Diencephalon (tissue), 1 donor: Measurements from ENCODE around the gene IMPDH1. TPM values are rescaled to one million over a fixed set of nuclear protein-coding genes. Genes with fewer than 3 reads are reported as not detected.

Experiments
- small RNA-seq: library from RNA; depleted of rRNA; stranded (forward); fragments of <200 nt; gene quantifications from one replicate; pipeline ENCODE3, GENCODE V24; 2014
- total RNA-seq: library from RNA; depleted of rRNA; stranded (reverse); fragments of >200 nt; gene quantifications from one replicate; pipeline ENCODE4 v1.2.3, GENCODE V29; 2014

Gene IMPDH1
- total RNA-seq: 31.8 TPM

DNA sequence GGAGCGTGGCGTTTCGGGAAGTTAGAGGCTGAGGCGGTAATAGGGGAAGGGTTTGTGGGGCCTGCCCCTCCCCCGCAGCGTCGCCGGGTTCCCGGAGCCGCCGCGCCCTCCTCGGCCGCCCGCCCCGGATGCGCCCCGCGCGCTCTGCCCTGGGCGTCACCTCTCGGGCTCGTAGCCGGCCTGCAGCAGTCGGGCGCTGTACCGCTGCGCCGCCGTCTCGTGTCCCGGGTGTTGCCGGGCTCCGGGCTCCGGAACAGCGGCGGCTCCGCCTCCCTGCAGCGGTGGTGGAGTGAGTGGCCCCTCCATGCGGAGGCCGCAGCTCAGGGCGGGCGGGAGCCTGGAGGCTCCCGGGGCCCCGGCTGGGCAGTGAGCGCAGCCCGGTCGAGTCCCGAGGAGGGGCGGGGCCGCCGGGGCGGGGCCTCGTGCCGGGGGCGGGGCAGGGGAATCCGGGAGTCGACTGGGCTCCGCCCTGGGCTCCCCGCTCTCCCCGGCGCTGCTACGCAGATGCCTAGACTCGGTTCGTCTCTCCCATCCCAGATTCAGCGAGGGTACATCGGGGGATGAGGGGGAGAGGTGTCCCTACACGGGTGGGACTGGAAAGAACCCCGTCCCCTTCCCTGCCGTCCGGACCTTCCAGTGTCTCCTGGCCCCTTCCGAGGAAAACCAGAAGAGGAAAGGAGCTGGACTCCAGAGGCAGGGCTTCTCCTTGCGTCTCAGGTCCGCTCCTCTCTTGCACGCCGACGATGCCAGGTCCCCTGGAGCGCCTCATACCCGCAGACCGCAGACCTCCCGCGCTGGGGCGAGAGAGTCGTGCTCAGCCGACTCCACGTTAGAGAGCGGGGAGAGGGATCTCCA, at the start of gene IMPDH1:
Gene IMPDH1, minus strand, starts transcription at position 387 of the 855 bp plus-strand sequence. Its CDS starts 81 bp downstream, at position 306.

DNA sequence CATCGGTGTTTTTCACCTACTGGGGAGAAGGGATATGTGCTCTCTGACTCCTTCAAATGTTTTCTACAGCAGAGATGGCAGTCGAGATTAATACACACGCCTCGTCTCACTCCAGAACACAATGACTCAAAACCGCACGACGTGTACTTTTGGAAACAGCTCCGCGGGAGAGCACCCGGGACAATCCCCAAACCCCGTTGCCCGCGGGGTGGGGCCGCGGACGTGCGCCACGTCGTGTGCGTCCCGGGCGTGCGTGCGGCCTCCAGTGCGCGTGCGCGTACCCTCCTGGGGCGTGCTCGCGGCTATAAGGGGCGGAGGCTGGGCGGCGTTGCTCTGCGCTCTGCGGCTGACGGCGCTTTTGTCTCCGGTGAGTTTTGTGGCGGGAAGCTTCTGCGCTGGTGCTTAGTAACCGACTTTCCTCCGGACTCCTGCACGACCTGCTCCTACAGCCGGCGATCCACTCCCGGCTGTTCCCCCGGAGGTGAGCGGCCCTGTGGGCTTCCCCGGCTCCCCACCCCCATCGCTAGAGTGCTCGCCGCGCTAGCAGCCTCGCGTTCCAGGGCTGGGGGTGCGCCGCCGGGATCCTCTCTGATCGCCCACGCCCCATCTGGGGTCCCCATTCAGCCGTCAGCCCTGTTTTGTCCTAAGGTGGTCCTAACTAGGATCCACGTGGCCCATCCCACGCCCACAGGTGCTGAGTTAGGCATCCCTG, 45.9 kb upstream of the IMPDH1 start, which contains the start of gene HILPDA:
Gene HILPDA, plus strand, starts transcription at position 336 of the 712 bp plus-strand sequence. CDS start 1,391 bp downstream, outside the sequence.

DNA sequence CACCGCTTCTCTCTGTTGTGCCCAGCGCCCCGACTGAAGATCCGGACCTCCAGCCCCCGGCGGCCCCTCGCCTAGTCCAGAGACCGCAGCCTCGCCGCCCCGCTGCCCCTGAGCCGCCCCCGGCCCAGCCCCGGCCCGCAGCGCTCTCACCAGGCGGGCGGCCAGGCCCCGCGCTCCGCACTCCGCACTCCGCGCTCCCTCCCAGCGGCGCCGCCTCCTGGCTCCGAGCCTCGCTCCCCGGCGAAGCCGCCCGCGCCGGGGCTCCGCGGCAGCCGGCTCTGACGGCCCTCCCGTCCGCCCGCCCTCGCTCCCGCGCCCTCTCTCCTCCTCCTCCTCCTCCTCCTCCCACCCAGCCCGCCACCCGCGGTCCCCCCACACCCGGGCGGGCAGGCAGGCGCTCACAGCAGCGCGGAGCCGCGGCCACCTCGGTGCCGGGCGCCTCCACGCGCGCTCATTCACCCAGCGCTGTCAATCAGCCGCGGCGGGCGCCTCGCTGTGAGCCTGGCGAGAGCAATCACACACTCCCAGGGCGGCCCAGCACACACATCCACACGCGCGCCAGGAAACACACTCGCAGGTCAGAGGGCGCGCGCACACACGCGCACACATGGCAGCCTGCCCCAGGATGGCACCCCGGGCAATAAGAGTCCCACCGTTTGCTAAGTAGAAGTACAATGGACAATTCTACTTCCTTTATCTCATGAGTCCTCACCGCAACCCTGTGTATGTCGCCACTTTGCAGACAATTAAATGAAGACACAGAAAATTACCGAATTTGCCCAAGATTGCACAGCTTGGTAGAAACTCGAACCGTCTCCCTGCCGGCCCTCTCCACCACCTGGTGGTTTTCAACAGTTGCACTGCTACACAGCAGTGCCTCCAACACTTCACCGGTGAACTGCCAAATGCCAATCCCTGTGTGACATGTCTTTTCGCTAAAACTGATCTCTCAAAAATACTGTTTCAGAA, 48.1 kb downstream of the IMPDH1 start, which contains the start of gene PRRT4:
Gene PRRT4, minus strand, starts transcription at position 280 of the 969 bp plus-strand sequence.

DNA sequence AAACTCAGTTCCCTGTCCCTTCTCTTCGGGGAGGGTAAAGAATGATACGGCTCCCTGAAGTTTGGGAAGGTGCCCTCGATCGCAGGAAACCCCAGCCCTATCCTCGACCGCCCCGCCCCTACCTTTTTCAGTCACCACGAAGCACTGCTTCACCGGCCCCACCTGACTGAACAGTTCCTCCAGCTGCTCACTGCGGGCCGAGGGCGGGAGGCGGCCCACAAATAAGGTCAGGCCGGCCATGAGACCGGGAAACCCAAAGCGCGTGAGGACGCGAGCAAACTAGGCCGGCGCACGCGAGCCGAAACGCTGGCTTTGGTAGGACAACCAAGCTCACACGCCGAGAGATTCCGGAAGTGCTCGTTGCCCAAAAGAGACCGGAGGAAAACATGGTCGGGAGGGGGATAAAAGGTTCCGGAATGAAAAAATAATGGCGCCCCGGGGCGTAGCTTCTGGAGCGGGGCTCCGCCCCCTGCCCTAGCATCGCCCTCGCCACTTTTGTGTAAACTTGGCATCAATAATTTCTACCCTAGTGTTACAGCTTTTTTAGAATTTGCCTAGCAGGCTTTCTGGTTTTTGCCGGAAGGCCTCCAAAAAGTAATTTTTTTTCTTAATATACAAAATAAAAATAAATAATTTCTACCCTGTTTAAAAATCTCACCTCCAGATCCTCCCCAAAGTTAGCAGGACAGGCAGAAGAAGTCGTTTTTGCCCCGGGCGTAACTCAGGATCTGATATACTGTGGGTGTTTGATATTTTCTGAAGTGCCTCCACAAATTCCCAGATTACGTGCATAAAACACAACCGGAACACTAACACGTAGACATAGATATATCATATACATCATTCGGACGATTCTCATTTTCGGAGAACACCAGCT, 66.0 kb downstream of the IMPDH1 start, which contains the start of gene RBM28:
Gene RBM28, minus strand, starts transcription at position 355 of the 877 bp plus-strand sequence. Its CDS starts 115 bp downstream, at position 240.

Small RNAs within 50 kb of the gene (small RNA-seq; reads per million reads assigned to genes)
- gene AC010655.1 (not detected), gene RNU7-27P (not detected), gene RNU7-54P (not detected)

Other genes starting within 250 kb of the IMPDH1 start
- gene LEP, start 168.7 kb downstream of the IMPDH1 start, total RNA-seq: not detected
- 17.1 TPM for gene RBM28, start 66.1 kb downstream of the IMPDH1 start, total RNA-seq
- 7.2 TPM for gene PRRT4, start 48.3 kb downstream of the IMPDH1 start, total RNA-seq
- 17.5 TPM for gene HILPDA, start 45.9 kb upstream of the IMPDH1 start, total RNA-seq
- gene METTL2B, start 66.8 kb upstream of the IMPDH1 start, total RNA-seq: 46.6 TPM